HG03159 (cell line): ENCODE data around the gene PARD3.

Experiments
- ATAC-seq: cut with Tn5 transposase; IDR thresholded peaks from one replicate; pipeline ENCODE4 v1.9.1; 2021; ENCODE audit warnings: mild to moderate bottlenecking, moderate library complexity; ENCODE audit not compliant: unreplicated experiment

Gene PARD3

DNA sequence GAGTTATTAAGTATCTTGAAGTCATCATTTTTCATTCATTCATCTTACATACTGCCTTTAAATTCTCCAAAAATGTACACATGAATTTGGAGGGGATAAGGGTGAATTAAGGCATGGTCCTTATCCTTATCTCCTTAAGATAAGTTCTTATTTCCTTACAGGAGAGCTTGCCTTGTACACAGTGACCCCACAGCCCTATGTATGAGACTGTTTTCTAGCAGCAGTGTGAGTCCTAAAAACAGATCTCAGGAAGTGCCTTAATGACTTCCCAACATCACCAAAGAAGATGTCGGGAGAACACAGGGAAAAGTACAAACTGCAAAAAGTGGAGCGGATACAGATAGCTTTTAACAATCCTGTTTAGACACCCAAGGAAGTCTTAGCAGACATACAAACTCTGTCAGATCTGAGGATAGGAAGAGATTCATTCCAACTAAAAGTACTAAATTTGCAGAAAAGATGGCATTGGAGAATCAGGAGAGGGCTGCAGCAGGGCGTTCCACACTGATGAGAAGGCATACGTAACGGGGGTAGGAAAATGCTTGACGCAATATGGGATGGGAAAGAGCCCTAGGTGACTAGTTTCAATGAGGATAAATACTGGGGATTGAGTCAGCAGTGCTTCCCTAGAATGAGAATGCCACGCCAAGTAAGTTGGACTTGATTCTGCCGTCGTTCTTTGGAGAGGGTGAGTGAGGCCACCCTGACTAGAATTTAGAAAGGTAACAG, 570.2 kb downstream of the PARD3 start:
- no peak for ATAC-seq

DNA sequence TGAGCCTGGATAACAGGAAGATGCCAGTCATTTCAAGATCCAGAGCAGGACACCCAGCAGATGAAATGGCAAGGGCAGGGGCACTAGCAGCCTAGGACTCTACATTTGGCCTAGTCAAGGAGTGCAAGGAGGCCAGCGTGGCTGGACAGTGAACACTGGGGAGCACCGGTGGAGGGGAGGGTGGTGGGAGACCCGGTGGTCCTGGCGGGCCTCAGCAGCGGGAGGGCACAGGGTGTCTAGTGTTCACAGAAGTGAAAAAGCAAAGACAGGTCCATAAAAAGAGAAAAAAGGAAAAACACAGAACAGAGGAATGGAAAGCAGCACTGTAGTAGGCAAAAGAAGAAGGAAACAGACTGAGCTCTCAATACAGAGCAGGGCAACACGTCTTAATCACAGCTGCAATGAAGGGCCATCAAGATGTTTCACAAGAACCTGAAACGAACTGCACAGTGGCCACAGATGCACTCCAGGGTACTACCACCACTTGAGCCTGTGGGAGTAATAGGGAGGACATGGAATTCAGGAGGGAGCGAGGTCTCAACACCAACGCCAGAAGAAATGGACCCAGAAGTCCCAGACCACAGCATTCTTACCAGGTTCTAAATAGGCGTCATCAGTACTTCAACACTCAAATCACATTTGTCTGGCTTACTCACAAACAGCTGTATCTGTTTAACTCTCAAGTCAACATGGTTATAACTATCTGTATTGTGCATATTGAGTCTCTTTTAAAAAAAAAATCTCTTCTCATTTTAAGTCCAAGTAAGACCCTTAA, 573.7 kb downstream of the PARD3 start:
- ATAC-seq: no peak

DNA sequence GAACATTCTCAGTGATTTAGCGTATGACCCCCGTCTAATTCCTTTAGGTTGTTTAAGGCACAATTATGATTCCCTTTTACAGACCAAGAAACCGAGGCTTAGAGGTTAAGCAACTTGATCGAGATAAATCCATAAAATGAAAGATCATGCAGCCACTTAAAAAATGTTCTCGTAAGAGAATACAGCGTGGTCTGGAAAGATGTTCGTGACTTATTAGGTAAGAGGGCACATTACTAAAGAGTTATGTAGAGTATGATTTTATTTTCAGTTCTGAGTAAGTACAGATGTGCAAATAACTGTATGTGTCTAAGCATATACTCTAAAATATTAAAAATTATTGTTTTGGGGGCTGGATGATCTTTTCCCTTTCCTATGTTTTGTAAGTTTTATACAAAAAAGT, 575.1 kb downstream of the PARD3 start:
- ATAC-seq: no peak

DNA sequence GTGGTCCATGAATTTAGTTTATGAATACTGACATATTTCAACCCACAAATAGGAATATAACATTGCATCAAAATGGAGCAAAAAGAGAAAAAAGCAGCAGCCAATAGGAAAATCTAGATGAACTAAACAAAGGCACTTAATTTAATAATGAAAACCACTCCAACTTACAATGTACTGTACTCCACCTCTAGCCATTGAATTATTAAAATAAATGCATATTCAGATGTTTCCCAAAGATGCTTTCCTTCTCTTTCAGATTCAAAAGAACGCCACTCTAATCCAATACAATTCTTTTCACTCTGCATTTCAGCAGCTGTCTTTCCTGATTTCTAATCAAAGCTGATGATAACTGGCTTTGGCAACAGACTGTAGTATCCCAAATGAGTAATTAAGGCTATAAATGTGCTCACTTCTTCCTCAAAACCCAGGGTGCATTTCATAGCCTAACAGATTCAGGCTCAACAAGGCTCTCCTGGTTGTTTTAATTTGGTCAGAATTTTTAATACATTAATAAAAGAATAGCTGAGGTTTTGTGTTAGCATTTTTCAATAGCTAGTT, 577.1 kb downstream of the PARD3 start:
- ATAC-seq: no peak

DNA sequence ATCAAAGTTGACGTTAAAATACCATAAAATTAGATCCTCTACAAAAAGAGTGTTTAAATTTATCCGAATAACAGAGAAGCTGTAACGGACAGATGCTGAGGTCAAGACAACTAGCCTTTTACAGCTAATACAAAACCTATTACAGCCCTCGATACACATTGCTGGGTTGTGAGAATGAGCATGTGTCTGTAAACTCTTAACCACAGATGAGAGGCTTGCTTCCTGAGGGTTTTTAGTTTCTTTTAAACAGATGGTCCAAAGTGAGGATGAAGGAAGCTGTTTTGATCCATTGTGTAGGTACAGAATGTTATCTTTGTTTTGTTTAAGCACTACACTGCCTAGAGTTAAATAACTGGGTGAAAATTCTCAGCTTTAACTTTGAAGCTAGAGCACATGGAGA, 578.2 kb downstream of the PARD3 start:
- ATAC-seq: no peak

DNA sequence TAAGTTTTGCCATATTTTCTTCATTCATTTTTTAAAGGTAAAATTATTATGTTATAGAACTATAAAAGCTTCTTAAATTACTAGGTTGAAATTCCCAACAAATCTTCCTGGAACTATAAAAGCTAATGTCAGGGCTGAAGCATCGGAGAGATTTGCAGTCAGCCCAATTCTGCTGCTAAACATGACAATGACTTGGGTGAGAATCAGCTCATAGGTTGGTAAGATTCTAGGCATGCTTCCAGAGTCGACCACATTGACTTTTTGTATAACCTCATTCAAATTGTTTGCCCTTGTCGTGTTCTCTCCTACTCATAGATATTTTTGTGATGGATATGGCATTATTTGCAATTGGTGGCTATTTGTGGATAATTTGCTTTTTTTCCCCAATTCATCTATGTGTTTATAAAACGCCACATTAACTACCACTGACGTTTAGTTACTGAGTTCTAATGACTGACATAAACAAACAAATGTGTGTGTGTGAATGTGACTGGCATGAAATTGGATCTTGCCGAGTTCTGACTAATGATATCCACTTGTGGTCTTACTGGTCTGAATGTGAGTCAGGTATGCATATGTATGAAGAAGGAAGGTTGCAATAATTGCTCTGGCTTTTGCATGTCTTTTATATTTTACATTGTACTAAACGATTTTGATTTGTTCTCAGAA, 579.8 kb downstream of the PARD3 start:
- no peak for ATAC-seq

DNA sequence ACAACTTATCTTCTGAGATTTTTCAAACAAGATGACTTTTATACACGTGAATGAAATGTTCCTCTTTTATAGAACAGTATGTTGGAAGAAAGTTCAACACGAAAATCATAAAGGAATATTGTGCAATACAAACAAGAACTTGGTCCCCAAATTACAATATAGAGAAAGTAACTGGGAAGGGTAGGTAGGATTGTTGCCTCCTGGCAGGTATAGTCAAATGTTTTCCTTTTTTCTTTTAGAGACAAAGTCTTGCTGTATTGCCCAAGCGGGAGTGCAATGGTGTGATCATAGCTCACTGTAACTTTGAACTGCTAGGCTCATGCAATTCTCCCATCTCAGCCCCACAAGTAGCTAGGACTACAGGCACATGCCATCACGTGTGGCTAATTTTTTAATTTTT, 582.6 kb downstream of the PARD3 start:
- no peak for ATAC-seq

DNA sequence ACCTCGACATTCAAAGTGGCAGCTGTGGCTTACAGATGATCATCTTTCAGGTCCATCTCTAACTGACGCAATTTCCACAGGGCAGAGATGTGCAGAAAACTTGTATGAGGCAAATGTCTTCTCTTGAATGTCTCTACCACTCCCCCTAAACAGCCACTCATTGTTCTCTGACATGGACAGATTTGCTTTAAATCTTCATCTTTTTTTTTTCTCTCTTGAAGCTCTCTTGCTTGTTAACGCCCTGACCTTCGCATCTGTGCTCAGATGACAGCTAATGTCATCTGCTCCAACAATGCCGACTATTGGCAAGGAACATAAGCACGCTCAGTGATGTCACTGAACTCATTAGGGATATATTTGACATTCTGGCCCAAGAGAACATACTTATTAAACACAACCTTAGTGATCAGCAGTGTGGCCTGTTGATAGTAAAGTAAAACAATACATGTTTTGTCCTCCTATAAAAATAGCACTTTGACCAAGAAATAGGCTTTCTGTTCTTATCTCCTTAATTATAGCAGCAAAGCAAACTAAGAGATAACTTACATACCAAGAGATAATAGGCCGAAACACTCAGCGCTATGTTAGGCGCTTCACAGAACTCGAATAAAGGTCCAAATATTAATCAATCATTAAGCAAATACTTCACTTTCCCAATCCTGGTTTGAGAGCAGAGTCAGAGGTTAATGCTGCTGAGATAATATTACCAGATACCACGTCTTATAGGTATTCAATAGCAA, 583.5 kb downstream of the PARD3 start:
- ATAC-seq: no peak

DNA sequence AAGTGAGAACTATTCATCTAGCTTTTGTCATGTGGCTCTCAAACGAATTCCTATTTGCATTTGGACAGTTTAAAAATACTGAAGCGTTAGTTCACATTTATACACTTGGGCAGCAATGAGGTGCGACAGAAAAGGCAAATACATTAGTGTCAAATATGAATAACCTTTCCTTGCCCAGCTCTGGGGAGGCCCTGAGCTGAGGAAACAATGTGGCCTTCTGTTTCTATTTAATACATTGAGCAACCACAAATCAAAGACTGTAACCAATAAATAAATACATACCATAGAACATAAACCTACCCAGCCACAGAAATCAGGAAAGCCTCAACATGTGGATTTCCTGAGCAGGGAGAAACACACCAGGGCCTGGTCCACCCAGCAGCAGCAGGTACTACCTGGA, 585.2 kb downstream of the PARD3 start:
- no peak for ATAC-seq

DNA sequence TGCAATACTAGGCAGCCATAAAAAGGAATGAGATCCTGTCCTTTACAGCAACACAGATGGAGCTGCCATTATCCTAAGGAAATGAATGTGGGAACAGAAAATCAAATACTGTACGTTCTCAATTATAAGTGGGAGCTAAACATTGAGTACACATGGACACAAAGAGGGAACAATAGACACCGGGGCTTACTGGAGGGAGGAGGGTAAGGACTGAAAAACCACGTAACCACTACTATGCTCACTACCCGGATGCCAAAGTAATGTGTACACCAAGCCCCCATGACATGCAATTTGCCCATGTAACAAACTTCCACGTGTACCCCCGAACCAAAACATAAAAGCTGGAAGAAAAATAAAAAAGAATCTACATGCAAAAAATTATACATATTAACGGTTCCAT, 587.0 kb downstream of the PARD3 start:
- no peak for ATAC-seq

DNA sequence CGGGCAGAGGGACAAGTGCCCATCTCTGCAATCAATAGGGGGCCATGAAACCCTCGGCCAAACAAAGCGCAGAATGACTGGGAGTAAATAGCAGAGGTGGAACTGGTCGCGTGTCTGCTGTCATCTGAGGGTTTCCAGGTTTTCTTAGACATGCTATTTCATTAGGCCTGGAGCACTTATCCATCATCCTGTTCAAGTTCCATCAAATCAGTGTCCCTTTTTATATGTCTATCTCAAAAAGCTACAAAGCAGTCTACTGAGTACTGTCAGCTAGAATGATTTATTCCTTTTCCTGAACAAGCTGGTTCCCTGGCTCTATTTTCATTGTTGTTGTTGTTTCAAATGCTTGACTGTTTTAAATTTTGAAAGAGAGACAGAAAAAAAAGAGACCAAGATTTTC, 590.5 kb downstream of the PARD3 start:
- ATAC-seq: no peak

DNA sequence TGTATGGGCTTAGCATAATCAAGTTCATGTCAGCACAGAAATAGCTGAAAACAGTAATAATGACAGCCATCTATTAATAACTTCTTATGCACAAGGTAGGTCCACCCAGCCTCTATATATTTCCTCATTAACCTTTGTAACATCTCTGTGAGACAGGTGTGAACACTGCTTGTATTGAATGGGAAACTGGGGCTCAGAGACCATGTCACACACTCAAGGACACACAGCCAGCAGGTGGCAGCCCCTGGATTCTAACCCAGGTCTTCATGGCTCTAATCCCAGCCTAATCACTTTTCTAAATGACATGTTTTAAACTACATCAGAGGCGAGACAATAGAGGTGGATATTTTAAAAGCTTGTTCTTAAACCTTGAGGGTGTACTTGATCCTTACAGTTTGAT, 591.4 kb downstream of the PARD3 start:
- ATAC-seq: no peak

DNA sequence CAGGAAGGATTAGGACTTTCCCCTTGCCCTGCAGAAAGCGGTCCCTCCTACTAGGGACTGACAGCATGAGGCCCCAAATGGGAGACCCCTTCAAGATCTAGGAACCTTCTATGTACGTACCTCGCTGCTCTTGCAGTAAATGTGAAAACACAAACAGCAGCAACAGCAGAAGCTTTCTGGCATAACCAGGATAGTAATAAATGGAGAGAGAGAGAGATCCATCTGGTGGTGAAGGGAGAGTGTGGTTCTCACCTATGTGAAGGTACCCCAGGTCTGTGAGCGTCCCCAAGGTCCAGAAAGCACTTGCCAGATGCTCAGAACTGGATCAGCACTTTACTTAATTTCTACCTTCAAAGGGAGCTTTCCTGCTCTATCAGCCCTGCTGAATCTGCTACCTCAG, 592.7 kb downstream of the PARD3 start:
- ATAC-seq: no peak

DNA sequence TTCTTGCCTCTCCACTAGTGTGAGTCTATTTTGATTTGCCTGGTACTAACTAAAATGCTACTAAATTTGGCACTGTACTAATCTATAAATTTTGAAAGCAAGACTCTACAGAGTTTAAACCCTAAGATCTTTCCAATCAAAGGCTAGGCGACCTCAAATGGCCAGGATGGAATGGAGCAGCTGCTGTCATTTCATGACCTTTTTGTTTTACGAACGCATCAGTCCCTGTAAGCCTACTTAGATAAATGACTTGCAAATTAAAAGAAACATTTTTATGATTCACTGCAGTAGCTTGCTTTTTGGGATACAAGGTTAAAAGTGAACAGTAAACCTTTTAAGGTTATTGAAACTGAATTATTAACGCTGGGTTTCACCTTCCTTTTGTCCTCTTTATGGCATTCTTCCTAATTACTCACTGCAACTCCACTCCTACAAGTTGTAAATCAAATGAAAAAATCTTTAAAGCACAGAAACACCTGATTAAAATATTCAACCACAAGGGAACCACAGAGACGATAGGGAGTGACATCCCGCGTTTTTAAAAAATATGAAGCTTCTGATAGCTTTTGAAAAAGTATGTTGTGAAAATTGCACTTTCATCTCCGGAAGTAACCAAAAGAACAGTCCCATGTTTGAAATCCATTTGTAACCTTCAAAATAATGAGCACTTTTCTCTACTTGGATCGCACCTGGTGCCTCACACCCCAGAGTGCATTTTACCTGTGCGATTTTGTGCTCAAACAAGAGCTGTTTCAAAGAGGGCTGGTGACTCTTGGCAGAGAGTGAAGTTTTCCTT, 595.1 kb downstream of the PARD3 start:
- no peak for ATAC-seq

DNA sequence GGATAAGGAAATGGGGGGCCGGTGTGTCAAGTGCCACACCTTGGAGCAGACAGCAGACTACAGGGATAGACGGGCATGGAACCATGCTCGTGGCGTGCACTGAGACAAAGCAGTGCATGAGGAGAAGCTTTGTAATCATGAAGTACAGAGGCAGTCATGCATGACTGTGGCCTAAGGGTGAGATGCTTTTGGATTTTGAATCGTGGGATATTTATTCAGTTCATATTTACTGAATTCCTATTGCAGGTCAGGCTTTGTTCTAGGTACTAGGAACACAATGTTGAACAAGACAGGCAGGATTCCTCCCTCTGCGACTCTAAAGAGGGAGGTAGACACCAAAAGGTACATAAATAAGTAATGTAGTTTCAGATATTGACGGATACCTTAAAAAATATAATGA, 597.6 kb downstream of the PARD3 start:
- ATAC-seq: no peak

DNA sequence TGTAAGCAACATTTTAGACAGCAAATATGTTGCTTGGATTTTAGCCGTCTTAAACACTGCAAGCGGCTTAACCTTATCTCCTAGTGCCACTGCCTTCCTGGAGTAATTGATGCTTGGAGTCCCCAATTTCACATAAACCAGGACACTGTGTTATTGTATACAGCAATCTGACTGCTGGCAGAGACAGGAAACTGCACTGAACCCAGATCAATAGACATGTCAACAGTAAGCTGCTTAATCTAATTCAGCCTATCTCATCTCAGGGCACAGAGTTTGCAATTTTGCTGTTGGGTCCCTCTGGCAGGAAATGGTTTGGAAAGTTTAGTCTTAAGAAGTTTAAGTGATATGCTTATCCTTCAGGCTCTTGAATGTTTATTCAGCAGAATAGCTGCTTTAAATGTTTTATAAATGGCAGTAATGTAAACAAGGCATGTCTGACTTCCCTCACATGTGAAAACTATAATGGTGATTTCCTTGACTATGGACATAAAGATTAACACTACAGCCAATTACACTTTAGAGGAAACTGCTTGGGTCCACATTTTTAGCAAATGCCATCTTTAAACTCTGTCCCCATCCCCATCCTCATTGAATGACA, 598.6 kb downstream of the PARD3 start:
- ATAC-seq: no peak

DNA sequence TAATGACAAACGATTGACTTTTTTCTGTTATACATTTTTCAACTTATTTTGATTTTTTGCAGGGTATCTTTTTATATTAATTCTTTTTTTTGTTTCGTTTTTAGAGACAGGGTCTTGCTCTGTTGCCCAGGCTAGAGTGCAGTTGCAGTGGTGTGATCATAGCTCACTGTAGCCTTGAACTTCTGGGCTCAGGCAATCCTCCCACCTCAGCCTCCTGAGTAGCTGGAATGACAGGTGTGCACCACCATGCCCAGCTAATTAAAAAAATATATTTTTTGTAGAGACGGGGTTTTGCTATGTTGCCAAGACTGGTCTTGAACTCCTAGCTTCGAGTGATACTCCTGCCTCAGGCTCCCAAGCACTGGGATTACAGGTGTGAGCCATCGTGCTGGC, 601.3 kb downstream of the PARD3 start:
- no peak for ATAC-seq

DNA sequence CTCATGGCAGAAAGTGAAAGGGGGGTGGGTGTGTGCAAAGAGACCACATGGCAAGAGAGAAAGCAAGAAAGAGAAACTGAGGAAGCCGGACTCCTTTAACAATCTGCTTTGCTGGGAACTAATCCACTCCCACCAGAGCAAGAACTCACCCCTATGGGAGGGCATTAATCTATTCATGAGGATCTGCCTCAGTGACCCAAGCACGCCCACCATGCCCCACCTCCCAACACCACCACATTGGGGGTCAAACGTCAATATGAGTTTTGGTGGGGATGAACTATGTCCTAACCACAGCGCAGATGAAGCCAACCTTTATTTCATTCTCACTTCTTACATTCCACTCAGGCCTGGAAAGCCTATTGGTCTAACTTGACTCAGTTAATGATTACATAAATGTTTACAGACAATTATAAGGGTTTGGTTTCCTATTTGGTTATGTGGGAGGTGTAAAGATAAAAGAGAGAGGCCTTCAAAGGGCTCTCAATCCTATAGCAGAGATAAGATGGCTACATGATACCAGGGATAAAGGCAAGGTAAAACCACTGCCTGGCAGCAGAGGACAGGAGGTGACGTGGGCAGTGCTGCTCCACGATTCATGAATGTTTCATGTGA, 601.8 kb downstream of the PARD3 start:
- no peak for ATAC-seq

DNA sequence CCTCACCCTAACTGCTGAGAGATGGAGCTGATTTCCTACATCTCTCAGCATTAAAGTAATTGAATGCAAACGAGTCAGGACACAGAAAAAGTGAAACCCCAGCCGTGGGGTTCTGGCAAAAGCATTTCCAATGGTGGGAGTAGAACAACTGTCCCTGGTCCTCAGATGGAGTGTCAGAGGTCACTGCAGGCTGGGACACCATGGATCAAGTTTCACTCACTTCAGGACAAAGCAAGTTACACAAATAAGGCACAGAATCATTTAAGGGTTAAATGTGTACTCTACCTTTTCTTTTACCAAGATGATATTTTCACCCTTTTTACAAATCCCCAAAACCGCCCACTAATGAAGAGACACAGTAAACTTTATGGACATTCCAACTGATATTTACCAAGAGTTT, 607.8 kb downstream of the PARD3 start:
- no peak for ATAC-seq

DNA sequence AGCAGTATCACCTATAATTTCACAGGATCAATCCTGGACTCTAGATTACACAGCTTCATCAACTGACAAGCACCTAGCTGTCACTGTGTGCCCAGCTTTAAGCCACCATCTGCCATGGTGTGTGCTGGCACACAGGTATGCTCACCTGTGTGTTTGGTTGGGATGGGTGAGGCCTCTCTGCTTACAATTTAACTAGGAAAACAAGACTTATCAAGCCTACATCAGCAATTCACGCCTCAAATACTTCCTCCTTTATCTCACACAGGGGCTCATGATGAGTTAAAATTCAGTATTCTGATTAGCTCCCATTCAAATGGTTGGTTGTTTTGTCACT, 608.2 kb downstream of the PARD3 start:
- ATAC-seq: no peak
